Caco-2 (cell line): ENCODE results near the gene IBA57. TPM values are rescaled to one million over a fixed set of nuclear protein-coding genes. Genes with fewer than 3 reads are reported as not detected.

Experiments
- BruUV-seq: library from RNA; stranded (reverse); fragments of 400-500 nt; replicated peaks from 2 replicates; lab custom pipeline; 2021; lab: Mats Ljungman, UMichigan
- CTCF ChIA-PET: fragments of 300-600 bp; sonication (Branson Sonifier 250); formaldehyde crosslinking; loops from one replicate; lab custom pipeline; 2022; ENCODE audit warnings: antibody characterized with exemption; lab: Charles Lee
- POLR2A ChIA-PET: fragments of 300-600 bp; sonication (Branson Sonifier 250); formaldehyde crosslinking; loops from one replicate; lab custom pipeline; 2022; ENCODE audit warnings: antibody characterized with exemption; lab: Charles Lee
- DNase-seq, 2 experiments: peaks; one replicate each; pipeline versions ENCODE4 v3.0.0 to v3.0.0-alpha.2; 2020 to 2022
- H3K27me3 ChIP-seq: replicated peaks from 2 replicates; pipeline ENCODE4 v1.6.0; 2011; ENCODE audit warnings: low read length; ENCODE audit not compliant: control insufficient read depth, insufficient read depth
- H3K36me3 ChIP-seq: 2 replicates; pipeline ENCODE4 v1.5.1; 2011; ENCODE audit warnings: low read length; ENCODE audit not compliant: control insufficient read depth, insufficient read depth
- H3K4me1 ChIP-seq: fragments of 250-450 bp; sonication (Bioruptor Pico); 2 replicates; pipeline ENCODE4 v1.5.1; 2020; ENCODE audit warnings: mild to moderate bottlenecking
- H3K4me3 ChIP-seq: 2 replicates; pipeline ENCODE4 v1.5.1; 2011; ENCODE audit warnings: low read depth, mild to moderate bottlenecking, control low read depth, low read length
- H3K9me3 ChIP-seq: fragments of 250-450 bp; sonication (Bioruptor Pico); 2 replicates; pipeline ENCODE4 v1.5.1; 2020; ENCODE audit warnings: mild to moderate bottlenecking, moderate library complexity
- H3K27ac Mint-ChIP-seq: one replicate; pipeline ENCODE4 v1.8.0; 2022; ENCODE audit warnings: mixed read lengths; ENCODE audit not compliant: unreplicated experiment
- H3K27me3 Mint-ChIP-seq: one replicate; pipeline ENCODE4 v1.8.0; 2022; ENCODE audit warnings: mixed read lengths; ENCODE audit not compliant: insufficient read depth, unreplicated experiment
- H3K36me3 Mint-ChIP-seq: one replicate; pipeline ENCODE4 v1.8.0; 2022; ENCODE audit warnings: mild to moderate bottlenecking, mixed read lengths; ENCODE audit not compliant: insufficient read depth, unreplicated experiment
- H3K4me1 Mint-ChIP-seq: one replicate; pipeline ENCODE4 v1.8.0; 2022; ENCODE audit warnings: low read depth, mixed read lengths; ENCODE audit not compliant: unreplicated experiment
- H3K4me3 Mint-ChIP-seq: one replicate; pipeline ENCODE4 v1.8.0; 2022; ENCODE audit warnings: mild to moderate bottlenecking, moderate library complexity, mixed read lengths; ENCODE audit not compliant: unreplicated experiment
- H3K9me3 Mint-ChIP-seq: one replicate; pipeline ENCODE4 v1.8.0; 2022; ENCODE audit warnings: mixed read lengths; ENCODE audit not compliant: unreplicated experiment
- intact Hi-C: fragments of 100-400 bp; cut with micrococcal nuclease; formaldehyde crosslinking; loops from one replicate; pipeline ENCODE4 v1.10.0; 2022; ENCODE audit not compliant: unreplicated experiment
- total RNA-seq: library from RNA; stranded (reverse); gene quantifications from 2 replicates; pipeline ENCODE4 v1.2.3, GENCODE V29; 2022
- TF ChIP-seq, protein P1 (sequence below), 2 experiments: fragments of 200-600 bp in 1 of 2; IDR thresholded peaks; 1 replicate in 1 of 2; 2 replicates in 1 of 2; pipeline versions ENCODE4 v1.5.1 to v1.8.0; 2011 to 2022; ENCODE audit warnings: antibody characterized with exemption in 1 of 2, control low read depth in 1 of 2, inconsistent platforms in 1 of 2, low read depth in 1 of 2, low read length in 1 of 2, mild to moderate bottlenecking in 1 of 2, moderate library complexity in 1 of 2; ENCODE audit not compliant: insufficient read depth in 1 of 2, severe bottlenecking in 1 of 2, unreplicated experiment in 1 of 2

Gene IBA57
- total RNA-seq, 1 experiment from 2014 or later, result 15.4 TPM

DNA sequence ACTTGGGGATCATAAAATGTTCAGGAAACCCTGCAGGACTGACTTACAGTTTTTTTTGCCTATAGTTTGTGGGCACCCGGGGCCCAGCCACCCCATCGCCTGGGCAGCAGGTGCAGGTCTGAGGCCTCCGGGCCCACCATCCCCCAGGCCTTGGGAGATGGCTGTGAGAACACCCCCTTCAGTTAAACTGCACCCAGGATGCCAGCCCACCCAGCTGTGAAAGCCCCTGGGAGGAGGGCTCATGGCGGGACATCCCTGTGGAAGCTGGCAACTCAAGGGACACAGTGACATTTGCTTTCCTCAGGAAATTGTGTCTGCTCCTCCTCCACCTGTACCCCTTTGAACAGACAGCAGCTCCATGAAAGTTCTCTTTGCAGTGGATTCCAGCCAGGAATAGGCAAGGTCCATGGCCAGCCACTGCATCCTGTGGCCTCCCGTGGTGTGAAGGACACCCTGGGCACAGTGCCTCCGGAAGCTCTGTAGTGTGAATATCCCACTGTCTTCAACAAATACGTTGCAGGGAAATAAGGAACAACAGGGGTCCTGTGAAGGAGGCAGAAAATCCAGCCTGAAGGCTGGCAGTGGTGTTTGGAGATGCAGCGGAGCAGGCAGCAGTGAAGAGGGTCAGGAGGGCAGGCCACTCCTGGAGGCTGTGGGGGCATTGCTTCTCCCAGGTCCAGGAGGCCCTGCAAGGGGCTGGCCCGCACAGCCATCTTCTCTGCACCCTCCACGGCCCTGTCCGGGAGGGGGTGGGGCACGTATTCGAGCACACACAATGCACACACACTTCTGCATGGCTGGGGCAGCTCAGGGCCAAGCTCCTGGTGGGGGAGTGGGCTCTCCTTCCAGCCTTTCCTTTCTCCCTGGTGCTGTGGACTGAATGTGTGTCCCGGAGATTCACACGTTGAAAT, 40.2 kb downstream of the IBA57 start:
- Mint-ChIP-seq H3K27ac (no peak overlapping the region), H3K27me3 (peaks cover 8% of the 10 kb centered on the region), H3K4me1 (no peaks in the 10 kb centered on the region), H3K4me3 (no peak overlapping the region), H3K9me3 (peaks cover 11% of the 10 kb centered on the region), H3K36me3 (no peaks in the 10 kb centered on the region)
- intact Hi-C loops, result no loop called here
- no peak for DNase-seq
- ChIA-PET POLR2A (no interaction called here), CTCF (interaction anchor here (0.6 kb wide), 1 partner anchor 12 kb away, joined by 7 read pairs; no protein-coding TSS in a partner anchor)
- Histone ChIP-seq H3K4me3 (no peak overlapping the region), H3K27me3 (no peaks in the 10 kb centered on the region), H3K36me3 (no peaks in the 10 kb centered on the region), H3K9me3 (no peaks in the 10 kb centered on the region), H3K4me1 (no peaks in the 10 kb centered on the region)
- TF ChIP-seq, protein P1, sequence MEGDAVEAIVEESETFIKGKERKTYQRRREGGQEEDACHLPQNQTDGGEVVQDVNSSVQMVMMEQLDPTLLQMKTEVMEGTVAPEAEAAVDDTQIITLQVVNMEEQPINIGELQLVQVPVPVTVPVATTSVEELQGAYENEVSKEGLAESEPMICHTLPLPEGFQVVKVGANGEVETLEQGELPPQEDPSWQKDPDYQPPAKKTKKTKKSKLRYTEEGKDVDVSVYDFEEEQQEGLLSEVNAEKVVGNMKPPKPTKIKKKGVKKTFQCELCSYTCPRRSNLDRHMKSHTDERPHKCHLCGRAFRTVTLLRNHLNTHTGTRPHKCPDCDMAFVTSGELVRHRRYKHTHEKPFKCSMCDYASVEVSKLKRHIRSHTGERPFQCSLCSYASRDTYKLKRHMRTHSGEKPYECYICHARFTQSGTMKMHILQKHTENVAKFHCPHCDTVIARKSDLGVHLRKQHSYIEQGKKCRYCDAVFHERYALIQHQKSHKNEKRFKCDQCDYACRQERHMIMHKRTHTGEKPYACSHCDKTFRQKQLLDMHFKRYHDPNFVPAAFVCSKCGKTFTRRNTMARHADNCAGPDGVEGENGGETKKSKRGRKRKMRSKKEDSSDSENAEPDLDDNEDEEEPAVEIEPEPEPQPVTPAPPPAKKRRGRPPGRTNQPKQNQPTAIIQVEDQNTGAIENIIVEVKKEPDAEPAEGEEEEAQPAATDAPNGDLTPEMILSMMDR (IDR thresholded peaks at IDR 0.05; ENCODE audit: insufficient read depth in 1 of 2, low read depth in 1 of 2, low read length in 1 of 2, severe bottlenecking in 1 of 2, unreplicated experiment in 1 of 2), result no peak
- BruUV-seq, result no TSS peak

DNA sequence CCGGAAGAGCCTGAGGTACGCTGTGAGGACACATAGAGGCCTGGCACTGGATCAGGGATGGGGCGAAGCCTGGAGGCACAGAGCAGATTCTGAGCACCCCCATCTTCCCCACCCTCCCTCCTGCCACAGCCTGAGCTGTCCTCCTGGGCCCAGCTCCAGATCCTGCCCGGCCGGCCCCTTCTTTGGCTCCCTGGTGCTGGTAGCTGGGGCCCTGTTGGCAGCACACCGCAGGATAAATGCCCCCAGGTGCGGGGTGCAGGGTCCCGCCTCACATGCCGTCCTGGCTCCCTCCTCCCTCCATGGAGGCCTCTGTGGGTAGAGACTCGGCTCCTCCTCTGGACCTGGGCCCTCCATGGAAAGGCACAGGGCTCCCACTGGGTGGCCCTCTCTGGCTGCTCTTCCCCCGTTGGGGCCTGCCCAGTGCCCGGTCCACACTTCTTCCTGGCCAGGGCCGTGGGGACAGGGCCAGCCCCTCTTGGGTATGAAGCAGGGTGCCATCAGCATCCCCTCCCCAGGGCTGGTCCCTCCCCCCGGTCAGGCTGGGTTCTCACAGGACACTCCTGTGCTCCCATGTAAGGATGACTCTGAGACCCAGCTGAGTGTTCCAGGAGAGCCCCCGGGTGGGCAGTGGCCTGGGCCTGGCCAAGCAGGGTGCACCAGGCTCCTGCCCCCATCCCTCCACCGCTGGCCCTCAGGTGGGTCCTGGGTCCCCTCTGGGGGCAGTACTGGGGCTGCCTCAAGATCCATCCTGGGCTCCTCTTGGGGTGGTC, 41.2 kb downstream of the IBA57 start:
- no peak overlapping the region for H3K4me3 ChIP-seq
- TF ChIP-seq, protein P1 (IDR thresholded peaks at IDR 0.05; ENCODE audit: insufficient read depth in 1 of 2, low read depth in 1 of 2, low read length in 1 of 2, severe bottlenecking in 1 of 2, unreplicated experiment in 1 of 2), result no peak
- peaks cover 6% of the 10 kb centered on the region for H3K27me3 Mint-ChIP-seq
- H3K4me3 Mint-ChIP-seq, result no peak overlapping the region
- no peaks in the 10 kb centered on the region for H3K36me3 Mint-ChIP-seq
- H3K9me3 ChIP-seq, result no peaks in the 10 kb centered on the region
- ChIA-PET CTCF (no interaction called here), POLR2A (no interaction called here)
- H3K36me3 ChIP-seq, result no peaks in the 10 kb centered on the region
- BruUV-seq, result no TSS peak
- no peak overlapping the region for H3K27ac Mint-ChIP-seq
- peaks cover under 1% of the 10 kb centered on the region for H3K9me3 Mint-ChIP-seq
- intact Hi-C loops, result no loop called here
- no peaks in the 10 kb centered on the region for H3K4me1 ChIP-seq
- DNase-seq, result no peak
- no peaks in the 10 kb centered on the region for H3K4me1 Mint-ChIP-seq
- H3K27me3 ChIP-seq, result no peaks in the 10 kb centered on the region

DNA sequence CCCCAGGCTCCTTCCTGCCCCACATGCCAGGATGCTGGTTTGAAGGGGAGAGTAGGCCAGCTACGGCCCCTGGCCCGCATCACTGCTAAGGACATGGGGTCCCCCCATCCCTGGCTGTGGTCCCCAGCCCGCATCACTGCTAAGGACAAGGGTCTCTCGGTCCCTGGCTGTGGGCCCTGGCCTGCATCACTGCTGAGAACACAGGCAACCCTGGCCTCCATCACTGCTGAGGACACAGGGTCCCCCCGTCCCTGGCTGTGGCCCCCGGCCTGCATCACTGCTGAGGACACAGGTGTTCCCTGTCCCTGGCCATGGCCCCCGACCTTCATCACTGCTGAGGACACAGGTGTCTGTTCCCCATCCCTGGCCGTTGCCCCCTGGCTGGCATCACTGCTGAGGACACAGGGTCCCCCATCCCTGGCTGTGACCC, 41.8 kb downstream of the IBA57 start:
- H3K9me3 ChIP-seq, result no peaks in the 10 kb centered on the region
- Mint-ChIP-seq H3K27ac (no peak overlapping the region), H3K9me3 (no peaks in the 10 kb centered on the region), H3K36me3 (no peaks in the 10 kb centered on the region), H3K27me3 (peaks cover 6% of the 10 kb centered on the region), H3K4me1 (no peaks in the 10 kb centered on the region), H3K4me3 (no peak overlapping the region)
- BruUV-seq, result no TSS peak
- no peaks in the 10 kb centered on the region for H3K4me1 ChIP-seq
- intact Hi-C loops, result no loop called here
- TF ChIP-seq, protein P1 (IDR thresholded peaks at IDR 0.05; ENCODE audit: insufficient read depth in 1 of 2, low read depth in 1 of 2, low read length in 1 of 2, severe bottlenecking in 1 of 2, unreplicated experiment in 1 of 2), result no peak
- ChIA-PET POLR2A (no interaction called here), CTCF (no interaction called here)
- H3K36me3 ChIP-seq, result no peaks in the 10 kb centered on the region
- no peaks in the 10 kb centered on the region for H3K27me3 ChIP-seq
- H3K4me3 ChIP-seq, result no peak overlapping the region
- DNase-seq, result no peak
